Neuronal stem cell (in vitro differentiated cells): ENCODE data around the gene S100A13.
A peak's percentile ranks its signal among the peaks of the same experiment; 100 is the strongest.

Source experiments
- DNase-seq: peaks from one replicate; pipeline ENCODE4 v3.0.0-alpha.2; 2013; ENCODE audit warnings: low spot score
- H2AFZ ChIP-seq: one replicate; pipeline ENCODE4 v1.6.1; 2013; ENCODE audit warnings: mild to moderate bottlenecking, low read length, inconsistent platforms
- H2AK5ac ChIP-seq: 2 replicates; pipeline ENCODE4 v1.6.1; 2013; ENCODE audit warnings: low read depth, mild to moderate bottlenecking, inconsistent platforms, low read length, moderate library complexity, mixed read lengths
- H2BK120ac ChIP-seq: 2 replicates; pipeline ENCODE4 v1.6.1; 2013; ENCODE audit warnings: low read depth, mild to moderate bottlenecking, inconsistent platforms, low read length, moderate library complexity, mixed read lengths
- H2BK12ac ChIP-seq: one replicate; pipeline ENCODE4 v1.6.1; 2013; ENCODE audit warnings: low read length, inconsistent platforms
- H2BK15ac ChIP-seq: 2 replicates; pipeline ENCODE4 v1.6.1; 2013; ENCODE audit warnings: mild to moderate bottlenecking, low read length, inconsistent platforms, mixed read lengths
- H2BK5ac ChIP-seq: one replicate; pipeline ENCODE4 v1.6.1; 2013; ENCODE audit warnings: inconsistent platforms, mild to moderate bottlenecking, low read length, moderate library complexity
- H3K14ac ChIP-seq: one replicate; pipeline ENCODE4 v1.6.1; 2013; ENCODE audit warnings: low read length, inconsistent platforms
- H3K18ac ChIP-seq: 2 replicates; pipeline ENCODE4 v1.6.1; 2013; ENCODE audit warnings: low read length, inconsistent platforms
- H3K23ac ChIP-seq: 2 replicates; pipeline ENCODE4 v1.6.1; 2013; ENCODE audit warnings: low read depth, mild to moderate bottlenecking, mixed read lengths, low read length, inconsistent platforms; ENCODE audit not compliant: poor library complexity
- H3K27ac ChIP-seq: replicated peaks from 3 replicates; pipeline ENCODE4 v1.5.1; 2013; ENCODE audit warnings: low read length, inconsistent platforms
- H3K27me3 ChIP-seq, 3 experiments: 2 replicates each; pipeline ENCODE4 v1.6.1; 2013; ENCODE audit warnings: low read length in 3 of 3, mild to moderate bottlenecking in 2 of 3, inconsistent platforms in 1 of 3, low read depth in 1 of 3, mixed read lengths in 1 of 3, moderate library complexity in 1 of 3; ENCODE audit not compliant: control insufficient read depth in 3 of 3, insufficient read depth in 3 of 3
- H3K36me3 ChIP-seq, 2 donors: replicated peaks in 1 of 2; 2 replicates each; pipeline ENCODE4 v1.6.1; 2013; ENCODE audit warnings: low read length in 2 of 2; ENCODE audit not compliant: control insufficient read depth in 2 of 2, insufficient read depth in 2 of 2
- H3K4ac ChIP-seq: 2 replicates; pipeline ENCODE4 v1.6.1; 2013; ENCODE audit warnings: inconsistent platforms, mild to moderate bottlenecking, low read length, moderate library complexity
- H3K4me1 ChIP-seq, 2 donors: 1 replicate in 1 of 2; 2 replicates in 1 of 2; pipeline ENCODE4 v1.6.1; 2013; ENCODE audit warnings: low read length in 2 of 2, low read depth in 1 of 2; ENCODE audit not compliant: control insufficient read depth in 2 of 2, insufficient read depth in 1 of 2
- H3K4me2 ChIP-seq: one replicate; pipeline ENCODE4 v1.6.1; 2013; ENCODE audit warnings: mild to moderate bottlenecking, low read length, inconsistent platforms; ENCODE audit not compliant: insufficient read depth, poor library complexity, severe bottlenecking
- H3K4me3 ChIP-seq, 2 donors: 2 replicates each; pipeline ENCODE4 v1.5.1; 2013; ENCODE audit warnings: low read length in 2 of 2, mild to moderate bottlenecking in 2 of 2, inconsistent platforms in 1 of 2, moderate library complexity in 1 of 2
- H3K79me1 ChIP-seq: one replicate; pipeline ENCODE4 v1.6.1; 2013; ENCODE audit warnings: low read depth, mild to moderate bottlenecking, inconsistent platforms, low read length, moderate library complexity
- H3K9ac ChIP-seq: one replicate; pipeline ENCODE4 v1.6.1; 2013; ENCODE audit warnings: mild to moderate bottlenecking, low read depth, low read length, inconsistent platforms; ENCODE audit not compliant: poor library complexity
- H3K9me3 ChIP-seq, 2 donors: replicated peaks in 1 of 2; 2 replicates each; pipeline versions ENCODE3 to v1.6.1; 2013; ENCODE audit warnings: low read length in 2 of 2, mild to moderate bottlenecking in 2 of 2, inconsistent platforms in 1 of 2, low read depth in 1 of 2, mixed read lengths in 1 of 2, moderate library complexity in 1 of 2; ENCODE audit not compliant: control insufficient read depth in 2 of 2, insufficient read depth in 1 of 2
- H4K8ac ChIP-seq: one replicate; pipeline ENCODE4 v1.6.1; 2013; ENCODE audit warnings: low read depth, mild to moderate bottlenecking, inconsistent platforms, low read length, moderate library complexity
- H4K91ac ChIP-seq: one replicate; pipeline ENCODE4 v1.6.1; 2013; ENCODE audit warnings: low read length, low read depth, mild to moderate bottlenecking, inconsistent platforms; ENCODE audit not compliant: poor library complexity
- WGBS, 2 donors: extraction: QIAGEN DNeasy Blood & Tissue Kit; methylation state at CpG; one replicate each; pipeline ENCODE4 v1.1.7; 2013; ENCODE audit warnings: missing lambda C conversion rate in 2 of 2, mixed read lengths in 1 of 2; ENCODE audit not compliant: insufficient read length in 2 of 2, insufficient replicate concordance in 1 of 2; ENCODE audit errors: extremely low coverage in 2 of 2; 5-methylcytosine and 5-hydroxymethylcytosine counted together

S100A13 gene

DNA sequence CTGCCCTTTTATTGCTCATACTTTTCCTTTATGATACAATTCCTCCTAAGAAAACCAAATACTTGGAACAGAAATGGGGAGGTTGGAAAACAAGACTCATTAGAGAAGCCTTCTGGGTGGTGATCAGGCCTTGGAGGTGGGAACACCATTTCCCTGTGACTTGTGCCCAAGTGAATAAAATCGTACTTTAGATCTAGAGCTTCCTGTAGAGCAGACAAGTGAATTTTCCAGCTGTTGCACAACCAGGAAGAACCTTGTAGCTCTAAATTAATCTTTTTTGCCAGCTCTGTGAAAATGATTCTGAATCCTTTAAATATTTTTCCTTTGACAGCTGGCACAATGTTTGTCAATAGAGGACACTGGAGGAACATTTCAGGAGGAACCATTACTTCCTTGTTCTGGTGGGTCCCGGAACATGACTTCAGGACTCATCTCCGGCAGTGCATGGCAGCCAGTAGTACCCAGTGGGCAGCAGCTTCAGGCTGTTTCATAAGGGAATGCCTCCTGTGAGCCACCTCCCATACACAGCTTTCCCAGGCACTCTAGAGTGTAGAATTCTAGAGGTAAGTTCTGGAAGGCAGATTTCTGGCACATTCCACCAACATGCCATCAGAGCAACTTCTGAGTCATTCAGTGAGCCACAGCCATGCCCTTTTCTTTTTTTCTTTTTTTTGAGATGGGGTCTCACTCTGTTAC lies 25.6 kb upstream of the S100A13 start:
- H3K4me2 ChIP-seq, result no peak overlapping the region
- no peak overlapping the region for H3K4me3 ChIP-seq
- H3K36me3 ChIP-seq, result no peaks in the 10 kb centered on the region
- H2BK5ac ChIP-seq, result no peak overlapping the region
- H3K4me1 ChIP-seq, result peaks cover 0 to 2% of the 10 kb centered on the region in 2 donors
- no peaks in the 10 kb centered on the region for H3K9me3 ChIP-seq
- H4K8ac ChIP-seq, result no peak overlapping the region
- no peak overlapping the region for H2BK12ac ChIP-seq
- no peak overlapping the region for H3K14ac ChIP-seq
- no peak overlapping the region for H2AFZ ChIP-seq
- no peaks in the 10 kb centered on the region for H3K27me3 ChIP-seq
- no peak overlapping the region for H2AK5ac ChIP-seq
- no peak overlapping the region for H2BK15ac ChIP-seq
- WGBS, 2 donors, result no CpG with 5 or more reads among the region's 3 CpGs
- no peak overlapping the region for H3K9ac ChIP-seq
- H3K18ac ChIP-seq, result no peak overlapping the region
- H3K23ac ChIP-seq, result no peak overlapping the region
- DNase-seq, result no peak
- H3K4ac ChIP-seq, result no peak overlapping the region
- no peak overlapping the region for H3K27ac ChIP-seq
- no peak overlapping the region for H4K91ac ChIP-seq
- no peak overlapping the region for H2BK120ac ChIP-seq
- H3K79me1 ChIP-seq, result no peaks in the 10 kb centered on the region

DNA sequence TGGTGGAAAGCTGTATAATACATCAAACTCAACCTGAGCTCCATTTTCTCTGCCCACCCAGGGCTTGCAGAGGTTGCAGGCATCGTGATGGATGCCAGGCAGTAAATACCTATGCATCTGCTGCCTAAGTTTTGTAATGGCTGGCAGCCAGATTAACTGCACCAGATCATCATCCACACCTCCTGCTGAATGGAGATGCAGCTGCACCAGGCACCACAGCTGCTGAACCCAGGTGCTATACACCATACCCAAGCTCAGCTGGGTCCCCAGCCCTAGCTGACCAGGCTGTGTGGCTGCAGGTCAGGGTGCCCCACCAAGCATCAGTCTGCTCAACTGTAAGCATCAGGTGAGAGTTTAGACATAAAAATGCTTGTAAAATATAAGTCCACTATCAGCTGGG lies 24.5 kb upstream of the S100A13 start:
- peak overlapping the region; percentile 12 for H3K9ac ChIP-seq
- H2AFZ ChIP-seq, result no peak overlapping the region
- H4K8ac ChIP-seq, result no peak overlapping the region
- H3K4me3 ChIP-seq, result peak overlapping the region in 1 of 2 donors; percentile 33
- no peak overlapping the region for H3K27ac ChIP-seq
- H4K91ac ChIP-seq, result no peak overlapping the region
- peaks cover 0 to 8% of the 10 kb centered on the region in 2 donors for H3K36me3 ChIP-seq
- no peaks in the 10 kb centered on the region for H3K27me3 ChIP-seq
- no peaks in the 10 kb centered on the region for H3K9me3 ChIP-seq
- H3K18ac ChIP-seq, result peak overlapping the region; percentile 8
- no peak overlapping the region for H3K4me2 ChIP-seq
- no peak overlapping the region for H2BK120ac ChIP-seq
- no peak overlapping the region for H2BK5ac ChIP-seq
- H3K4ac ChIP-seq, result no peak overlapping the region
- no peak overlapping the region for H3K23ac ChIP-seq
- no peak overlapping the region for H3K14ac ChIP-seq
- no peaks in the 10 kb centered on the region for H3K79me1 ChIP-seq
- no peak for DNase-seq
- no CpG with 5 or more reads among the region's 1 CpG for WGBS, 2 donors
- no peak overlapping the region for H2BK12ac ChIP-seq
- H2AK5ac ChIP-seq, result peak overlapping the region; percentile 68
- peaks cover 0 to 3% of the 10 kb centered on the region in 2 donors for H3K4me1 ChIP-seq
- no peak overlapping the region for H2BK15ac ChIP-seq

DNA sequence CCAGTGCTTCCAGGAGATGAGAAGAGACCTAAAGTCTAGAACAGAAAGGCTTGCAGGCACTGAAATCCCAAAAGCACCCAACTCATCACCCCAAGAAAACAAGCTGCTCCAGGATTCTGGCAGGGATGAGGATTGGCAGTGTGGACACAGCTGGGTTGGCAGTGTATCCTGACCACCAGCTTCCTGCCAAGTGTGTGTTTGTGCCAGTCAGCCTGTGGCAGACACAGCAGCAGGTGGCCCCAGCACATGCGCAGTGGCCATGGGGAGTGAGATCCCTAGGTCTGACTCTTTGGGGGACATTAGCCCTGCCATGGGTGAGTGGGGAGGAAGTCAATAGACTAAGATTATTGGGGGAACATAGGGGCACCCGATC lies 22.5 kb upstream of the S100A13 start:
- Histone ChIP-seq H3K14ac (no peak overlapping the region), H3K23ac (no peak overlapping the region), H2BK15ac (no peak overlapping the region), H2BK120ac (no peak overlapping the region), H2AK5ac (no peak overlapping the region), H3K27ac (no peak overlapping the region), H3K18ac (no peak overlapping the region), H4K91ac (no peak overlapping the region), H3K9me3 (no peaks in the 10 kb centered on the region), H4K8ac (no peak overlapping the region), H2BK5ac (no peak overlapping the region), H3K4ac (no peak overlapping the region), H2AFZ (no peak overlapping the region), H3K4me2 (no peak overlapping the region), H3K79me1 (no peaks in the 10 kb centered on the region), H3K27me3 (no peaks in the 10 kb centered on the region), H2BK12ac (no peak overlapping the region), H3K4me3 (peak overlapping the region in 1 of 2 donors; percentile 44), H3K4me1 (peaks cover 0 to 3% of the 10 kb centered on the region in 2 donors), H3K9ac (no peak overlapping the region), H3K36me3 (peaks cover 11 to 27% of the 10 kb centered on the region in 2 donors)
- DNase-seq, result no peak
- WGBS, 2 donors, result no CpG with 5 or more reads among the region's 2 CpGs

GRCh38 chr1:153649137-153649862 lies 22.0 kb upstream of the S100A13 start:
- H3K4me3 ChIP-seq, result no peak overlapping the region
- no peak overlapping the region for H2BK120ac ChIP-seq
- no CpG with 5 or more reads among the region's 3 CpGs for WGBS, 2 donors
- peaks cover 0 to 3% of the 10 kb centered on the region in 2 donors for H3K4me1 ChIP-seq
- DNase-seq, result no peak
- no peak overlapping the region for H3K4me2 ChIP-seq
- no peak overlapping the region for H3K14ac ChIP-seq
- no peak overlapping the region for H3K4ac ChIP-seq
- H2BK15ac ChIP-seq, result no peak overlapping the region
- H2BK5ac ChIP-seq, result peak overlapping the region; percentile 5
- H3K9ac ChIP-seq, result no peak overlapping the region
- no peak overlapping the region for H4K91ac ChIP-seq
- H3K36me3 ChIP-seq, result peaks cover 12 to 33% of the 10 kb centered on the region in 2 donors
- H4K8ac ChIP-seq, result no peak overlapping the region
- H3K79me1 ChIP-seq, result no peaks in the 10 kb centered on the region
- no peaks in the 10 kb centered on the region for H3K27me3 ChIP-seq
- no peak overlapping the region for H3K27ac ChIP-seq
- peak overlapping the region; percentile 12 for H2AK5ac ChIP-seq
- no peak overlapping the region for H2AFZ ChIP-seq
- no peaks in the 10 kb centered on the region for H3K9me3 ChIP-seq
- H3K18ac ChIP-seq, result no peak overlapping the region
- H3K23ac ChIP-seq, result no peak overlapping the region
- H2BK12ac ChIP-seq, result no peak overlapping the region
